Retinal pigment epithelial cell (primary cell): ENCODE results near the gene NAA15.
"Not testable (repeated sequence)": the region's sequence is repeated elsewhere in the genome, so short reads cannot be mapped to it uniquely, and the experiment has no call there.

Experiments used
- DNase-seq: peaks from one replicate; pipeline ENCODE4 v3.0.0-alpha.2; 2010; ENCODE audit warnings: low read depth
- H3K4me3 ChIP-seq: 2 replicates; pipeline ENCODE4 v1.5.1; 2011; ENCODE audit warnings: mild to moderate bottlenecking, low read length, control low read depth, moderate library complexity
- TF ChIP-seq, protein P1 (sequence below): conservative IDR thresholded peaks from 2 replicates; pipeline ENCODE4 v1.5.1; 2011; ENCODE audit warnings: low read depth, low read length, control low read depth, inconsistent platforms

NAA15 gene

DNA sequence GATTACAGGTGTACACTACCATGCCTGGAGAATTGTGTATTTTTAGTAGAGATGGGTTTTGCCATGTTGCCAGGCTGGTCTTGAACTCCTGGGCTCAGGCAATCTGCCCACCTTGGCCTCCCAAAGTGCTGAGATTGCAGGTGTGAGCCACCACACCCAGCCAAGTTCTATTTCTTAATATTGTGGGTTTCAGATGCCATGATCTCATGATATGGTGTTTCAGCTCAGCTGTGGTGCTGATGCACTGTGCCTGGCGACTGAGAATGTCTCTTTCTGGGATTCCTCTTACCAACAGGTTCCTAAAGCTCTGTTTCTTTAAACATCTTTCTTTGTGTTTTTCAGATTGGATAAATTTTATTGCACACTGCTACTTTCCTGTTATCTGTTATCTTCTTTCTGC lies 18.3 kb downstream of the NAA15 start:
- DNase-seq, result no peak
- no peak overlapping the region for H3K4me3 ChIP-seq
- TF ChIP-seq, protein P1, sequence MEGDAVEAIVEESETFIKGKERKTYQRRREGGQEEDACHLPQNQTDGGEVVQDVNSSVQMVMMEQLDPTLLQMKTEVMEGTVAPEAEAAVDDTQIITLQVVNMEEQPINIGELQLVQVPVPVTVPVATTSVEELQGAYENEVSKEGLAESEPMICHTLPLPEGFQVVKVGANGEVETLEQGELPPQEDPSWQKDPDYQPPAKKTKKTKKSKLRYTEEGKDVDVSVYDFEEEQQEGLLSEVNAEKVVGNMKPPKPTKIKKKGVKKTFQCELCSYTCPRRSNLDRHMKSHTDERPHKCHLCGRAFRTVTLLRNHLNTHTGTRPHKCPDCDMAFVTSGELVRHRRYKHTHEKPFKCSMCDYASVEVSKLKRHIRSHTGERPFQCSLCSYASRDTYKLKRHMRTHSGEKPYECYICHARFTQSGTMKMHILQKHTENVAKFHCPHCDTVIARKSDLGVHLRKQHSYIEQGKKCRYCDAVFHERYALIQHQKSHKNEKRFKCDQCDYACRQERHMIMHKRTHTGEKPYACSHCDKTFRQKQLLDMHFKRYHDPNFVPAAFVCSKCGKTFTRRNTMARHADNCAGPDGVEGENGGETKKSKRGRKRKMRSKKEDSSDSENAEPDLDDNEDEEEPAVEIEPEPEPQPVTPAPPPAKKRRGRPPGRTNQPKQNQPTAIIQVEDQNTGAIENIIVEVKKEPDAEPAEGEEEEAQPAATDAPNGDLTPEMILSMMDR, result no peak

DNA sequence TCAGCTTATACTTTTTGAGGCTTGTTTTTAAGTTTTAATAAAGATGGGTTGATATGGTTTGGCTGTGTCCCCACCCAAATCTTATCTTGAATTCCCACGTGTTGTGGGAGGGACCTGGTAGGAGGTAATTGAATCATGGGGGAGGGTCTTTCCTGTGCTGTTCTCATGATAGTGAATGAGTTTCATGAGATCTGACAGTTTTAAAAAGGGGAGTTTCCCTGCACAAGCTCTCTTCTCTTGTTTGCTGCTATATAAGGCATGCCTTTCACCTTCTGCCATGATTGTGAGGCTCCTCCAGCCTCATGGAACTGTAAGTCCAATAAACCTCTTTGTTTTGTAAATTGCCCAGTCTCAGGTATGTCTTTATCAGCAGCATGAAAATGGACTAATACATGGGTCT lies 20.8 kb downstream of the NAA15 start:
- H3K4me3 ChIP-seq, DNase-seq: not testable (repeated sequence)

DNA sequence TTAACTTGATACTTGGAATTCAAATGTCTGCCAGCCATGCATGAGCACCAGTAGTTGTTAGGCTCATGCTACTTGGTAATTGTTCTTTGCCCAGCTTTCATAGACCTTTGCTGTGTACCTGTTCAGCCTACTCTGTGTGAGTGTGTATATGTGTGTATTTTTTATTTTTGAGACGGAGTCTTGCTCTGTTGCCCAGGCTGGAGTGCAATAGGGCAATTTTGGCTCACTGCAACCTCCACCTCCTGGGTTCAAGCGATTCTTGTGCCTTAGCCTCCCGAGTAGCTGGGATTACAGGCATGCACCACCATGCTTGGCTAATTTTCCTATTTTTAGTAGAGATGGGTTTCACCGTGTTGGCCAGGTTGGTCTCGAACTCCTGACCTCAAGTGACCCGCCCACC lies 21.2 kb downstream of the NAA15 start:
- not testable (repeated sequence) for DNase-seq, H3K4me3 ChIP-seq

DNA sequence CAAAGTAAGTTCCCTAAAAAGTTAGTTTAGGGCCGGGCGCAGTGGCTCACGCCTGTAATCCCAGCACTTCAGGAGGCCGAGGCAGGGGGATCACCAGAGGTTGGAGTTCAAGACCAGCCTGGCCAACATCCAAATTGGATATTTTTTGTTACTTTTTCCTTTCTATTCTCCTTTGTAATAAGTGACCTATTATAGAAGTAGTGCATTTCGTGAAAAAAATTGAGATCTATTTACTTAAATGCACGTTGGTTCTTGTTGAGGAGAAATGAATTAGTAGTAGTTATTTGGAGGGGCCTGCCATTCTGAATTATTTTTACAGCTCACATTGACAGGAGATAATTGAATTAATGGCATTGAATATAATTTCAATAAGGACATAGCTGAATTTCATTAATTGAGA lies 23.3 kb downstream of the NAA15 start:
- no peak overlapping the region for H3K4me3 ChIP-seq
- DNase-seq, result no peak
- TF ChIP-seq, protein P1, result no peak

DNA sequence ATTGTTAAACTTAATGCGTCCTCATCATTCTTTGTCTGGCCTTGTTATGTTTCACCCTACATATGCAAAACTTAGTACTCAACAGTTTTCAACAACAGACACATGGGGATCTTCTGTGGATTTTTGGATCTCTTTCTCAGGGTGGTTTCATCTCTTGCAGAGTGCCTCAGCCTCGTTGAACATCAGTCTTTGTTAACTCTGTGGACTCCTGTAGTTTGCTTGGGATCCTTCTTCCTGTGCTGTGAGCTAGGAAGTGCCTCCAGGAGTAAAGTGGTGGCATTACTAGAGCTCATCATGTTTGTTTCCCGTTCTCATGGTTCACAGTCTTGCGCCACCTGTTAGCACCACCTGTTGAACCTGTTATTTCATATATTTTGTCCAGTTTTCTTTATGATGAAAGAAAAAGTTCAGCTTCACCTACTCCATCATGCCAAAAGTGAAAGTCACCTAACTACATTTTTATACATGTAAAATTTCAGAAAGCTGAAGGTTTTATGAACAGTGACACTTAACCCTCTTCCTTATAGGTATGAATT lies 28.4 kb downstream of the NAA15 start:
- TF ChIP-seq, protein P1, result no peak
- DNase-seq, result no peak
- no peak overlapping the region for H3K4me3 ChIP-seq

DNA sequence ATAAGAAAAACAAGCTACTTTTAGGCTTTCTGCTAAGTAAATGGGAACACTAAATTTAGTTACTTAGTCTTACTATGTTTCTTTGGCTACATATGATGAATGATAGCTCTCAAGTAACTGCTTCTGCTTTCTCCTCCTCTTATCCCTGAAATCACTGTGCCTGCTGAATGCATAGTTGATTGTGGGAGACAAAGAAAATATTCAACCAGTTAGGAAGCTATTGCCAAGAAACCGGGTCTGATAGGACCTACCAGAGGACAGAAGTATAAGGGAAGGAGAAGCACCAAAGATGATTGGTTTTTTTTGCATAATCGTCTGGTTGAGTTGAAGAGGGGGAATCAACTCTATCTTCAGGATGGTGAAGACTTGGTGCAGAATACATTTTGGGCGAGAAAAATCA lies 29.0 kb downstream of the NAA15 start:
- TF ChIP-seq, protein P1, result no peak
- DNase-seq, result no peak
- no peak overlapping the region for H3K4me3 ChIP-seq

DNA sequence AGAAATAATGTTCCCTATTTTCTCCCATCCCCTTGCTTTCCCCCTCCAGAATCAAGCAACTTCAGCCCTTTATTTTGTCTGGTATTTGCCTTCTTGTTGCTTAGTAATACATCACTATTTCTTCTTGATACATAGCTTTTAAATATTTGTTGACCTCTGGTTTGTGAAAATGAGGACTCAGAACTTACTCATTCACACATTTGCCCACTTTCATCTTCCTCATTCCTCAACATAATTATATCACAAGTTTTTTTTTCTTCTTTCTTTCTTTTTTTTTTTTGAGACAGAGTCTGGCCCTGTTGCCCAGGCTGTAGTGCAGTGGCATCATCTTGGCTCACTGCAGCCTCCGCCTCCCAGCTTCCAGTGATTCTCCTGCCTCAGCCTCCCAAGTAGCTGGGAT lies 29.9 kb downstream of the NAA15 start:
- no peak for DNase-seq
- TF ChIP-seq, protein P1, result no peak

DNA sequence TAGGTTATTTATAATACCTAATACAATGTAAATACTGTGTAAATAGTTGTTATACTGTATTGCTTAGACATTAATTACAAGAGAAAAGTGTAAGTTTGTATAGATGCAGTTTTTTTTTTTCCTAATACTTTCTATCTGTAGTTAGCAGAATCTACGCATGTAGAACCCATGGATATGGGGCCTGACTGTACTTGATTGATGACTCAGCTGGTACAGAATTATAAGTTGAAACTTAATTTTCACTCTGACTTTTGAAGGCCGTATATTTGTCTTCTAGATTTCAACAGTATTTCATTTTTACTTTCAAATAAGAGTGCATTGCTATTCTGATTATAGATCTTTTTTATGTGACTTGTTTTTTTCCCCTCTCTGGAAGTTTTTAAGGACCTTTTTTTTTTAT lies 31.7 kb downstream of the NAA15 start:
- H3K4me3 ChIP-seq, result no peak overlapping the region
- no peak for DNase-seq
- TF ChIP-seq, protein P1, result no peak

More for the DNA sequence above, 29.9 kb downstream of the NAA15 start:
- no peak overlapping the region for H3K4me3 ChIP-seq
